ENCODE results near the gene IGSF5.

The IGSF5 gene

DNA sequence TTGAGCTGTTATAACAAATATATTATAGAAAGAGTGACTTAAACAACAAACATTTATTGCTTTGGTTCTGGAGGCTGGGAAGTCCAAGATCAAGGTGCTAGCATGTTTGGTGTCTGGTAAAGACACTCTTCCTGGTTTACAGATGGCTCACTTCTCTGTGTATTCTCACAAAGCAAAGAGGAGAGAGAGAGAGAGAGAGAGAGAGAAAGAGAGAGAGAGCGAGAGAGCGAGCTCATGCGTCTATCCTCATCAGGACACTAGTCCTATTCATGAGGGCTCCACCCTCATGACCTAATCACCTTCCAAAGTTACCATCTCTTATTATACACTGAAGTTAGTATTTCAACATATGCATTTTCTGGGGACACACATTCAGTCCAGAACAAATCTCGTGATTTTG, 89.6 kb downstream of the IGSF5 start:
- DNase-seq = no peak

DNA sequence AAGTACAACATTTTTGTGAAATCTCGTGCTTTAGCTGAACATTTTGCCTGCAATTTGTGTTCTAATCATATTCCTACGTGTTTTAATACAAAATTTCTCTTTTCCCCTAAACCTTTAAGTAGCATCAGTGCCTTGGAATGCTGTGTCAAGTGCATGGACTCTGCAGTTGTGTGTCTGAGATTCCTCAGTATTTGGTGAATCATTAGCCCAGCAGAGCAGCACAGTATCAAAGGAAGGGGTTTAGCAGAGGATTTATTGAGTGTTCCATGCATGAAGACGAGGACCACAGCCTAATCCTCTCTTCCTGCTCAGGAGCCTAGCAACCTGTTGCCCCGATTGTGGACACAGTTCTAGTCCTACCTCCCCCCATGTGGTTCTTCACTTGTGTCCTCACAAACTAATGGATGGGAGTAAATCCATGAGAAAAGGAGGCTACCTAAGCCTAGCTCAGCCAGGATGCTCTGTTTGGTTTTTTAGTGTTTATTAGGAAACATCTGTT, 92.9 kb downstream of the IGSF5 start:
- DNase-seq = no peak

DNA sequence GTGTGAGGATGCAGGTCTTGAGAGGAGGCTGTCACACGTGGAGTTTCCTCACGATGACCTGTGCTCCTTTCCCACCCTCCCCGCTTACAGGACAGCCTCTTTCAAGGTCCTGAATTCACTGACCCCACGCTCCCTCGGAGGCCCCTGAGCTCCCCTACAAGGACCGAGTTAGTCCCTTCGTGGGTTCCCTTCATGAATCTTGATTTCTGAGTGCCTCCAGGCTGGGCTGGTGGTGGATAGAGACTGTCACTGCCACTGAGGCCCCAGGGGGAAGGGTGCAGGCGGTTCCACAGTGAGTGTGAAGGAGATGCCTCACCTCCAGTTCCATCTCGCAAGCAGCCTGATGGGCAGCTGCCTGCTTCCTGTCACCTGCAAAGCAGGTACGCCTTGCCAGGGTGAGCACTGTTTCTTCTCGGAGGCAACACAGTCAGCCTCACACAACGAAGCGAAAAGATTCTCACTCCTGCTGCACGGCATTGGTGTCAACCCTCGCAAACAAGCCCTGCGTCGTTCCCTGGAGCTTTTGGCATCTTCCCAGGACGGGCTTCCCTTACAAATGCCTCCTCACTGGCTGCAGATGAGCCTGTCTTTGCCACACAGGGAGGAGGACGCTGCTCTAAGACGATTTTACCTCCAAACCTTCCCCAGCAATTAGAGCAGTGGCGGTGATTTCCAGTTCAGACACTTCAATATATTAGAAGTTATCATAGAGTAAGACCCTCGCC, 95.6 kb downstream of the IGSF5 start:
- DNase-seq = no peak

DNA sequence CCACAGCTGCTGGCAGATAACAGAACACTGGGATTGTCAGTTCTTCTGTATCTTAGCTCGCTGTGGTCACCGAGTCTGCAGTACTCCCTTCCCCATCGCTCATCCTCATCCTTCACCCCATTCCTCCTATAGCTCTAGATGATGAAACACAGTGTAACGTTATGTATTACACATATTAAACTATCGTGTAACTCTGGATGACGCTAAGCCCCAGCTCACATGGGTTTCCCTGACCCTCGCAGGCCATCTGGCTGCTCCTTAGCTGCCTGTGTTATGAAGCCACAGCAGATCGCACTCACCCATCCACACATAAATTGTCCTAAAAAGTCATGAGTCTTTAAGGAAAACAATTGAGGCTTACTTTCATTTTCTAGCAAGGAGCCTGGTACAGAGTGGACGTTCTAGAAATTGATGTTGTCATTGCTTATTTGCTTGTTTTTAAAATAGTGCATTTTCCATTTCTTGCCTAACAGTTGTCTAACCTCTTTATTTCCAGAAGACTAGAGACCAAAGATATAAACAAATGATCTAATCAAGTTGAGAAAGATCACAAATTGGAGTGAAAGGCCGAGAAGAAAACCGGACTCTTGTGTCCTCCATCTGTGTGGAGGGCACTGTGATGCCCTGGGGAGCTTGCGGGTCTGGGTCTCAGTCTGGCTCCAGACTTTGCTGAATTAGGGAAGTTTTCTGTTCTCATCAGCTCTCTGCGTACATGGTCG, 97.9 kb downstream of the IGSF5 start:
- DNase-seq = no peak

DNA sequence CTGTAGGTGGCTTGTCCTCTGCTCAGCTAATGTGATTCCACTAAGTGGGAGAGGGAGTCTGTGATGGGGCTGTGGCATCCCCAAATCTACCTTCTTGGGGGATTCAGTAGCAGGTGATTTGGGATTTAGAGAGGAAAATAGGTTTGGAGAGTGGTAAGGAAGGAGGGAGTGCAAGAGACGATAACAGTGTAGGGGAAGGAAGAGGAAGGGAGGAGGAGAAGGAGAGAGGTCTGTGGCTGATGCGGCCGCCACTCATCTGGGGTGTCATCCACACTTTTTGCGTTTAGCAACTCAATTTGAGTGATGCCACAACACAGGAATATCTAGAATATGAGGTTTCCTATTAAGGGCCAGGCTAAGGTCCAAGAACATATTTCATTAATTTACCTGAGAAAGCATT, 98.5 kb downstream of the IGSF5 start:
- DNase-seq = no peak

DNA sequence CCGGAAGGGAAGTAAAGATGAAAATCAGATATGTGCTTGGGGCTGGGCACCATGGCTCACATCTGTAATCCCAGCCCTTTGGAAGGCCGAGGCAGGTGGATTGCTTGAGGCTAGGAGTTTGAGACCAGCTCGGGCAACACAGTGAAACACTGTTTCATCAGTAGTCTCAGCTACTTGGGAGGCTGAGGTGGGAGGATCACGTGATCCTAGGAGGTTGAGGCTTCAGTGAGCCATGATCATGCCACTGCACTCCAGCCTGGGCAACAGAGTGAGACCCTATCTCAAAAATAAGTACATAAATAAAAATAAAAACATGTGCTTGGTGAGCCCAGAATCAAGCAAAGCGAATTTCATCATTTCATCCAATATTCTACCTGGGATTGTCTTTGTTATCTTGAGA, 98.9 kb downstream of the IGSF5 start:
- no peak for DNase-seq

DNA sequence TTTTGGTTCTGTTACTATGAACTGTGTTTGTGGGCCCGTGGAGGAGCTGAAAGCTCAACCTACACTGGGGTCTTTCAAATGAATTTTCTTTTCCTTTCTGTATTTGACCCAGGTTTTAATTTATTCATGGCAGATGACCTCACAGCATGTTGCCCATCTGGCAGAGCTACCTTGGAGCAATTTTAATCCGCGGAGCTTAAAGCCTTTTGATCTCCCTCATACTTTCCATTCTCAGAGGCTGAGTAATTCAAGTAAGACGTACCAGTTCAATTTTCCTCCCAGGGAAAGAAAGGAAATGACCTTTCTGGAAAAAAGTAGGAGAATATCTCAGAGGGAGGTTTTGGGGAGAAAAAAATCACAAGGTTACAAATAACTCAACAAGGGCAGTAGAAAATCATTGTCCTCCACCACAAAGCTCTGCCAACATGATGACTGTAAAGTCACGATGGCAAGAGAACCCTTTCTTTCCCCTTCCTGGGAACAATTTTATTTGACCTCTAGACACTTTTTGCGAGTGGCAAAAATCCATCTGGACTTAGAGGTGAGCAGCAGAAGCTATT, 100.7 kb downstream of the IGSF5 start:
- DNase-seq = no peak

DNA sequence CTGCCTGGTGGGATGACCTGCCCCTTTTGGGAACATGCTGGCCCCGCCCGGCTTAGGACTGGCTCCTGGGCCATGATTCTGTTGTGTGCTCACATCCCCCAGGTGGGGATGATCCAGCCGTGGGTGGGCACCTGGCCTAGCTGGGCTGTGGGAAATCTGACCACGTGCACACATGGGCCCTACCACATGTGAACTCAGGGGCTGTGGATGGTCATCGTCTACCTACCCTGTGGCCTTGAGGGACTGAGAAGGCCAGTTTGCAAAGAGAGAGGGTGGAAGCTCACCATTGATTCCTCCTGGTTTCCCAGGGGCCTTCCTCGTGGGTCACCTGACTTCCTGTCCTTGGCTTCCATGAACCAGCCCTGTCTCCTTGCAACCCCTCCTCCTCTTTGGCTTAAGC, 102.9 kb downstream of the IGSF5 start:
- DNase-seq = no peak

DNA sequence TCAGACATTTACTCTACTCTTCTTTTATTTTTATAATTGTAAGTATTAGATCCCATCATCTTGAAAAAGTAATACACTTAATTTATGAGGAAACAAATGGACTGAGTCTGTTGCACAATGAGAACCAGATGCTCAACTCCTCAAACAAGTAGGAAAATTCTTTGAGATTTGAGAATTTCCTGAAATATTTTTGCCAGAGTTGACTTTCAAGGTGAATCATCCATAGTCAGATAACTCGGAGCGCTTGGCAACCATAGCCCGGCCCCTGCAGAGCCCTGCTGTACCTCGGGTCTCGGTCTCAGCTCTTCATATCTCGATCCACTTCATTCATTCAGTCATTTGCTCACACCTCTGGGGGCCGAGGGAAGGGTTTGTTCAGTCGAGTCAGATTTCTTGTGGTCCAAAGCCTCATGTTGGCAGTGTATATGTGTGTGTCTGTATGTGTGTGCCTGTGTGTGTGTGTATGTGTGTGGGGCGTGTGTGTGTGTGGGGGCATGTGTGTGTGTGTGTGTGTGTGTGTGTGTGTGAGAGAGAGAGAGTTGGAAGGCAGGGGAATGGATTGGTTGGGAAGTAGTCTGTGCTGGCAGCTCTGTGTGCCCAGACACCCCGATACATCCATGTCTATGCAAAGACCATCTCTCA, 104.2 kb downstream of the IGSF5 start:
- DNase-seq = no peak

DNA sequence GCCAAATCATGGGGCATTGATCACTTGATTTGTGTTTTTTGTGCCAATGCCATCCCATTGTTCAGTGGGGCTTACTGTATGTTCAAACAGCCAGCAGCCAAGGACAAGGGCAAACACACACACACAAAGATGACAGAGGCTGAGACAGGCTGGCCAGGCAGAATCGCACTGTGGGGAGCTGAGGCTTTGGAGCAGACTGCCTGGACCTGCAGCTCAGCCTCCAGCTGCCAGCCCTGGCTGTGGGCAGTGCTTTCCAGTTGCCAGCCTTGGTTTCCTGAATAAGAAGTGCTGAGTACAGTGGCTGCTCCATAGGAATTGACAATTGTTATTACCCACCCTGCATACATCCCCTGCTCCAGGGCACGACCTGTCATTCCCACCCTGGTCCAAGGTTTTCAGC, 105.3 kb downstream of the IGSF5 start:
- no peak for DNase-seq

DNA sequence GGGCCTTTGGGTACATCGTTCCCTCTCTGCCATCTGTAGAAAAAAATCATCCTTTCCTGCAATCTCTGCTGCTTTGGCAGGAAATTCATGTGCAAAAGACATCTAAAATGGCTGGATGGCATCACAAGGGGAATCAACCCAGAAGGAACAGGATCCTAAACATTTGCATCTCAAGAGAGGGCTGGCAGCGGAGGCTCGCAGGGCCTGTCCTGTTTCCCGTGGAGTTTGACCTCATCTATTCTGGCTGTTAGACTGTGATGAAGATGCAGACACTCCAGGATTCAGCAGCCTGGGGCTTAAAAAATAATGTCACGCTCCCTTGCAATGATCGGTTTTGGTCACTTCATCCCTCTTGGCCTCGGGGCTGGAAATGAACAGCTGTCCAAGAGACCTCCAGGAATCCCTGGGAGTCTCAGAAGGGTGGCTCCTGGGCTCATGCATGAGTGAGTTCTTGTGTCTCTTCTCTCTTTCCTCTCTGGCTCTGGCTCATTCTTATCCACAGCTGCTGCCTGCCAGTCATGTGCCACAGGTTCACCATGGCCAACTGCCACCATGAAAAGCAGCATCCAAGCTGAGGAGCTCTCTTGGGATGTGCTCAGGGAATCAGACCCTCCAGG, 106.1 kb downstream of the IGSF5 start:
- DNase-seq = no peak

Data from stimulated activated CD4-positive, alpha-beta T cell treated with anti-CD3 and anti-CD28 coated beads, Interleukin-4, amount 100 ng/mL, for 24 hours (primary cell).